Measurements from ENCODE around the gene ARFGAP3.
"Not testable (repeated sequence)": the region's sequence is repeated elsewhere in the genome, so short reads cannot be mapped to it uniquely, and the experiment has no call there.

The ARFGAP3 gene

GRCh38 chr22:42768385-42769035 is 88.6 kb downstream of the ARFGAP3 start:
- no peak for DNase-seq (ENCODE audit: low spot score)

GRCh38 chr22:42766860-42767259 is 90.2 kb downstream of the ARFGAP3 start:
- DNase-seq (ENCODE audit: low spot score), result no peak

- no peak for DNase-seq (ENCODE audit: low spot score)
Measured at GRCh38 chr22:42764895-42765363, 92.1 kb downstream of the ARFGAP3 start.

GRCh38 chr22:42763965-42764480 is 93.0 kb downstream of the ARFGAP3 start:
- no peak for DNase-seq (ENCODE audit: low spot score)

GRCh38 chr22:42760806-42761565 is 96.1 kb downstream of the ARFGAP3 start:
- DNase-seq (ENCODE audit: low spot score), result no peak

- DNase-seq (ENCODE audit: low spot score), result no peak
Measured at GRCh38 chr22:42758931-42759629, 98.0 kb downstream of the ARFGAP3 start.

- not testable (repeated sequence) for DNase-seq (ENCODE audit: low spot score)
Measured at GRCh38 chr22:42755553-42755952, 101.5 kb downstream of the ARFGAP3 start.

GRCh38 chr22:42755121-42755520 is 102.0 kb downstream of the ARFGAP3 start:
- DNase-seq (ENCODE audit: low spot score), result not testable (repeated sequence)

GRCh38 chr22:42754658-42755057 is 102.4 kb downstream of the ARFGAP3 start:
- DNase-seq (ENCODE audit: low spot score), result no peak

- no peak for DNase-seq (ENCODE audit: low spot score)
Measured at GRCh38 chr22:42752912-42753311, 104.2 kb downstream of the ARFGAP3 start.

- DNase-seq (ENCODE audit: low spot score), result no peak
Measured at GRCh38 chr22:42752230-42752746, 104.8 kb downstream of the ARFGAP3 start.

- DNase-seq (ENCODE audit: low spot score), result not testable (repeated sequence)
Measured at GRCh38 chr22:42750421-42750820, 106.7 kb downstream of the ARFGAP3 start.

GRCh38 chr22:42747701-42748513 is 109.2 kb downstream of the ARFGAP3 start:
- DNase-seq (ENCODE audit: low spot score), result no peak
